ENCODE data around the gene C8A.

Gene C8A

GRCh38 chr1:56868761-56869160 lies 14.2 kb downstream of the C8A start:
- Histone ChIP-seq H3K27me3 (peaks cover 11% of the 10 kb centered on the region), H3K36me3 (no peaks in the 10 kb centered on the region), H3K4me1 (ENCODE audit: control insufficient read depth in 1 of 2, insufficient read depth in 1 of 2, low read depth in 1 of 2, low read length in 1 of 2) (no peaks in the 10 kb centered on the region), H3K27ac (no peak overlapping the region), H3K4me3 (ENCODE audit: low read depth in 1 of 2, low read length in 1 of 2) (no peak overlapping the region), H3K9me3 (no peaks in the 10 kb centered on the region)
- no peak for TF ChIP-seq CTCF (IDR thresholded peaks at IDR 0.05)

- Histone ChIP-seq H3K36me3 (no peaks in the 10 kb centered on the region), H3K27me3 (peaks cover 11% of the 10 kb centered on the region), H3K4me1 (ENCODE audit: control insufficient read depth in 1 of 2, insufficient read depth in 1 of 2, low read depth in 1 of 2, low read length in 1 of 2) (peaks cover 0 to under 1% of the 10 kb centered on the region in 2 experiments), H3K4me3 (ENCODE audit: low read depth in 1 of 2, low read length in 1 of 2) (no peak overlapping the region), H3K9me3 (no peaks in the 10 kb centered on the region), H3K27ac (no peak overlapping the region)
- TF ChIP-seq CTCF (IDR thresholded peaks at IDR 0.05) = no peak
Measured at GRCh38 chr1:56872597-56872996, 18.0 kb downstream of the C8A start.

GRCh38 chr1:56873213-56873612 lies 18.6 kb downstream of the C8A start:
- H3K9me3 ChIP-seq = no peaks in the 10 kb centered on the region
- no peak overlapping the region for H3K4me3 ChIP-seq (ENCODE audit: low read depth in 1 of 2, low read length in 1 of 2)
- peaks cover 11% of the 10 kb centered on the region for H3K27me3 ChIP-seq
- H3K27ac ChIP-seq = no peak overlapping the region
- peaks cover 0 to 7% of the 10 kb centered on the region in 2 experiments for H3K4me1 ChIP-seq (ENCODE audit: control insufficient read depth in 1 of 2, insufficient read depth in 1 of 2, low read depth in 1 of 2, low read length in 1 of 2)
- no peak for TF ChIP-seq CTCF (IDR thresholded peaks at IDR 0.05)
- H3K36me3 ChIP-seq = no peaks in the 10 kb centered on the region

GRCh38 chr1:56874689-56875088 lies 20.1 kb downstream of the C8A start:
- Histone ChIP-seq H3K9me3 (no peaks in the 10 kb centered on the region), H3K27me3 (peaks cover 9% of the 10 kb centered on the region), H3K27ac (no peak overlapping the region), H3K4me3 (ENCODE audit: low read depth in 1 of 2, low read length in 1 of 2) (no peak overlapping the region), H3K4me1 (ENCODE audit: control insufficient read depth in 1 of 2, insufficient read depth in 1 of 2, low read depth in 1 of 2, low read length in 1 of 2) (peaks cover 0 to 16% of the 10 kb centered on the region in 2 experiments), H3K36me3 (no peaks in the 10 kb centered on the region)
- no peak for TF ChIP-seq CTCF (IDR thresholded peaks at IDR 0.05)

DNA sequence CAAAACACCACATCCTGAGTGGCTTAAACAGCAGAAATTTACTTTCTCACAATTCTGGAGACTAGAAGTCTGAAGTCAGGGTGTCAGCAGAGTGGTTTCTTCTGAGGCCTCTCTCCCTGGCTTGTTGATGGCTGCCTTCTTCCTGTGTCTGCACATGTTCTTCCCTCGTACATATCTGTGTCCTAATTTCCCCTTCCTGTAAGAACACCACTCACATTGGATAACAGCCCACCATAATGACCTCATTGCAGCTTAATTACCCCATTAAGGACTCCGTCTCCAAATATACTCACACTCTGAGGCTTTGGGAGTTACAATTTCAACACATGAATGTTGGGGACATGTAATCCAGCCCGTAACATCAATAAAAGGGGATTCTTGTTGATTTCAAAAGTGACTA lies 23.4 kb downstream of the C8A start:
- peaks cover 0 to 16% of the 10 kb centered on the region in 2 experiments for H3K4me1 ChIP-seq (ENCODE audit: control insufficient read depth in 1 of 2, insufficient read depth in 1 of 2, low read depth in 1 of 2, low read length in 1 of 2)
- H3K36me3 ChIP-seq = no peaks in the 10 kb centered on the region
- TF ChIP-seq CTCF (IDR thresholded peaks at IDR 0.05) = no peak
- no peak overlapping the region for H3K4me3 ChIP-seq (ENCODE audit: low read depth in 1 of 2, low read length in 1 of 2)
- H3K9me3 ChIP-seq = no peaks in the 10 kb centered on the region
- H3K27ac ChIP-seq = no peak overlapping the region
- H3K27me3 ChIP-seq = no peaks in the 10 kb centered on the region

DNA sequence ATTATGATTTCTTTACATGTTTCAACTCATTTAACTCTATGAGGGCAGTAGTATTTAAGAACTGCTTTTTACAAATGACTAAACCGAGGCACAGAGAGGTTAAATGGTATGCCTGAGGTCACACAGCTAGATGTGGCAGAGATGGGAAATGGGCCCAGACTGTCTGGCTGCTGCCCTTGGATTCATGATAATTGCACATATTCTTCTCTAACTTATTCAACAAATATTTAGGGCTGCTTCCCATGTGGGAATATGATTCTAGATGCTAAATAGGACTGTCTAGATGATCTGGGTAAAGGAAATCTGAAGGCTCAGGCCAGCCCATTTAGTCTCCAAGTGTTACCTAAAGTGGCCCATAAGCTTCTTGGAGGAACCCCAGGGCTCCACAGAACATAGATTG lies 26.2 kb downstream of the C8A start:
- Histone ChIP-seq H3K27ac (no peak overlapping the region), H3K27me3 (no peaks in the 10 kb centered on the region), H3K9me3 (no peaks in the 10 kb centered on the region), H3K4me1 (ENCODE audit: control insufficient read depth in 1 of 2, insufficient read depth in 1 of 2, low read depth in 1 of 2, low read length in 1 of 2) (peaks cover 0 to 16% of the 10 kb centered on the region in 2 experiments), H3K4me3 (ENCODE audit: low read depth in 1 of 2, low read length in 1 of 2) (no peak overlapping the region), H3K36me3 (no peaks in the 10 kb centered on the region)
- no peak for TF ChIP-seq CTCF (IDR thresholded peaks at IDR 0.05)

All from neutrophil (primary cell).